DOHH2 (cell line): ENCODE data around the gene ZNG1A.
"Not testable (repeated sequence)": the region's sequence is repeated elsewhere in the genome, so short reads cannot be mapped to it uniquely, and the experiment has no call there.

ENCODE experiments used
- EZH2phosphoT487 ChIP-seq: fragments of 200-600 bp; sonication (generic); IDR thresholded peaks from 2 replicates; pipeline ENCODE4 v1.6.1; 2017; ENCODE audit warnings: borderline replicate concordance, mild to moderate bottlenecking, antibody characterized with exemption, low read length, moderate library complexity, mixed read lengths
- TF ChIP-seq, protein P1 (sequence below): fragments of 200-600 bp; sonication (generic); IDR thresholded peaks from one replicate; pipeline ENCODE4 v1.5.1; 2014; ENCODE audit warnings: antibody characterized with exemption, mild to moderate bottlenecking, low read depth, low read length; ENCODE audit not compliant: poor library complexity, severe bottlenecking

GRCh38 chr9:178140-178825 lies 573 bp downstream of the ZNG1A start:
- TF ChIP-seq, protein P1, sequence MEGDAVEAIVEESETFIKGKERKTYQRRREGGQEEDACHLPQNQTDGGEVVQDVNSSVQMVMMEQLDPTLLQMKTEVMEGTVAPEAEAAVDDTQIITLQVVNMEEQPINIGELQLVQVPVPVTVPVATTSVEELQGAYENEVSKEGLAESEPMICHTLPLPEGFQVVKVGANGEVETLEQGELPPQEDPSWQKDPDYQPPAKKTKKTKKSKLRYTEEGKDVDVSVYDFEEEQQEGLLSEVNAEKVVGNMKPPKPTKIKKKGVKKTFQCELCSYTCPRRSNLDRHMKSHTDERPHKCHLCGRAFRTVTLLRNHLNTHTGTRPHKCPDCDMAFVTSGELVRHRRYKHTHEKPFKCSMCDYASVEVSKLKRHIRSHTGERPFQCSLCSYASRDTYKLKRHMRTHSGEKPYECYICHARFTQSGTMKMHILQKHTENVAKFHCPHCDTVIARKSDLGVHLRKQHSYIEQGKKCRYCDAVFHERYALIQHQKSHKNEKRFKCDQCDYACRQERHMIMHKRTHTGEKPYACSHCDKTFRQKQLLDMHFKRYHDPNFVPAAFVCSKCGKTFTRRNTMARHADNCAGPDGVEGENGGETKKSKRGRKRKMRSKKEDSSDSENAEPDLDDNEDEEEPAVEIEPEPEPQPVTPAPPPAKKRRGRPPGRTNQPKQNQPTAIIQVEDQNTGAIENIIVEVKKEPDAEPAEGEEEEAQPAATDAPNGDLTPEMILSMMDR = not testable (repeated sequence)
- not testable (repeated sequence) for TF ChIP-seq EZH2phosphoT487
